Epithelial cell of prostate (primary cell): ENCODE measurements around the gene SARDH.

ENCODE experiments used
- DNase-seq: peaks from one replicate; pipeline ENCODE4 v3.0.0-alpha.2; 2011; ENCODE audit warnings: low read depth, low spot score
- H3K27ac ChIP-seq: fragments of 450-650 bp; 2 replicates; pipeline ENCODE4 v1.5.1; 2017; ENCODE audit warnings: mild to moderate bottlenecking

SARDH gene

GRCh38 chr9:133707065-133707762 is 30.9 kb downstream of the SARDH start:
- H3K27ac ChIP-seq = no peak overlapping the region
- no peak for DNase-seq

DNA sequence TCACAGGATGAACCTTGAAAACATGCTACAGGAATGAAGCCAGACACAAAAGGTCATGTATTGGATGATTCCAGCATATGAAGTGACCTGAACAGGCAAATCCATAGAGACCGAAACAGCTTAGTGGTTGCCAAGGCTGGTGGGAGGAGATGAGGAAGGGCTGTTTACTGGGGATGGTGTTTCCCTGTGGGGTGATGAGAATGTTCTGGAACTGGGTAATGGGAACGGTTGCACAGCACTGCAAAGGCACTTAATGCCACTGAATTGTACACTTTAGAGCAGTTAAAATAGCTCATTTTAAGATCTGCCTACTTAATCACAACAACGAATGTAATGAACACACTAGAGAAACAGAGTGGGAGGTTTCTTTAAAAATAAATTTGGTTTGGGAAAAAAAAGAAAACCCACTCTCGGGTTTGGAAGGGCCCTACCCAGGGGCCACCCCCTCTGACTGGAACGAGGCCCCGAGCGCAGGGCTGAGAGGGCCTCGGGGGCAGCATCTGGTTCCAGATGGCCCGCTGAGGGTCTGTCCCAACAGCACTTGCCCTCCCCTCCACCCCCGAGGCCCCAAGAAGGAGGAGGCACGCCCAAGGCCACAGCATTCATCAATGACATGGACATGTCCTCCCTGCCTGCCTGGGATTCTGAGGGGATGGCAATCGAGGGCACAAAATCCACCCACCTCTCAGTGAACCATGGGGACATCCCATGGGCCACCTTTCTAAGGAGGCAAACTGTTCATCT is 31.7 kb downstream of the SARDH start:
- no peak overlapping the region for H3K27ac ChIP-seq
- no peak for DNase-seq

DNA sequence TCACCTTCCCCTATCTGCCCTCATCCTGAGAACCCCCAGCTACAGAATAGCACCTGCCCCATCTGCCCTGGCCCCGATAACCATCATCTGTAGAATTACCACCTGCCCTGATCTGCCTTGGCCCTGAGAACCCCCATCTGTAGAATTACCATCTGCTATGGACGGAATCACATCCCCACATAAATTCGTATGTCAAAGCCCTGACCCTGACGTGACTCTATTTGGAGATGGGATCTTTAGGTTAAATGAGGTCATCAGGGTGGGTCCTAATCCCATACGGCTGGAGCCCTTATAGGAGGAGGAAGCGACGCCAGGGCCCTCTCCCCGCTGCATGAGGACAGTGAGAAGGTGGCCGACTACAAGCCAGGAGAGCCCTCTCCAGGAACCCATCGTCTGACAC is 32.6 kb downstream of the SARDH start:
- no peak for DNase-seq
- no peak overlapping the region for H3K27ac ChIP-seq

DNA sequence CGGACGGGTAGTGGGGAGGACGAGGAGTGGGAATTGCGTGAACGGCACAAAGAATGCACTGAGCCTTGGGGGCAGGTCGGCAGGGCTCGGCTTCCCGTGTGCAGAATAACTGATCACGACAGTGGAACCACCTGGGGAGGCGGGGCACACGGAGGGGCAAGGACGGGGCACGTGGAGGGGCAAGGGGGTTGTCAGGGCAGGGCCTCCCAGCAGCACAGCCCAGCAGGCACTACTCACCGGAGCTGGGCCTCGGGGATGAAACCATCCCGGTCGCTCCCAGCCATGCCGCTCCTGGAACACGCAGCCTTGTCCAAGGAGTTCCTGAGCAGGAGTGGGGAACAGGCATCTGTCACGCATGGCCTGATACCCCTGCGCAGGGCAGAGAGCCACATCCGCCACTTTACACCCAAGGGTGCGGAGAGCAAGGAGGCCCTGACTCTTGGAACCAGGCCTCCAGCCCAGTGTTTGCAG is 33.4 kb downstream of the SARDH start:
- DNase-seq = no peak

DNA sequence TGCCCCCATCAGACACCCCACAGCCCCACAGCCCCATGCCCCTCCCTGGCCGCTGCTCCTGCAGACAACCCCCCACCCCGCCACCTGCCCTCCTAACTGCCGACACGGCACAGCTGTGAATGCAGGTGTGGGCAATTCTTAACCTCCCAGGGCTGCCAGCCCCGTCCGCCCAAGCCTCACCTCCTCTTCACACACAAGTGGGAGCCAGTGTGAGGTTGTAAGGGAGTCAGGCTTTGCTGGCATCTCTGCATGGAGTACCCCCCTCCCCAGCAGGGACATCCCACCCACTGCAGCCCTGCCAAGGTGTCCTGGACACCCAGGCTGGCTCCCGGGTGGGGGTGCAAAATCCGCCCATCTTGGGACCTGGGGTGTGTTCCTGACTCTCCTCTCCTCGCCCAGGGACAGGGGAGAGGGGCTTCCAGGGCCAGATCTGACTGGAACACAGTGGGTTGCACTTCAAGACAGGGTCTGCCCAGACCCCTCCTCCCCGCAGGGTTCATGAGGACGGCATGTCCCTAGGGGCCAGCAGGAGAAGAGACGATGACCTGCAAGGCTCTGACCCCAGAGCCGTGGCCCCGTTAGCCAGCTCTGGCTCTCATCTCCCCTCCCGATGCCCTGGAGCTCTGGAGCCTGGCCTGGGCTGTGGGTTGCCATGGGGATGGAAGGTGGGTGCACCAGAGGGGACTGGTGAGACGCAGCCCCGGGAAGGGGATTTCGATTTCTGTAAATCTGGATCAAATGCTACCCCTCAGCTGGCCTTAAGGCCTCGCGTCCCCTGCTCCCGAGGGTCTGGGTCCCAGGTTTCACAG is 34.4 kb downstream of the SARDH start:
- H3K27ac ChIP-seq = no peak overlapping the region
- DNase-seq = no peak

More for the DNA sequence above, 33.4 kb downstream of the SARDH start:
- no peak overlapping the region for H3K27ac ChIP-seq

DNA sequence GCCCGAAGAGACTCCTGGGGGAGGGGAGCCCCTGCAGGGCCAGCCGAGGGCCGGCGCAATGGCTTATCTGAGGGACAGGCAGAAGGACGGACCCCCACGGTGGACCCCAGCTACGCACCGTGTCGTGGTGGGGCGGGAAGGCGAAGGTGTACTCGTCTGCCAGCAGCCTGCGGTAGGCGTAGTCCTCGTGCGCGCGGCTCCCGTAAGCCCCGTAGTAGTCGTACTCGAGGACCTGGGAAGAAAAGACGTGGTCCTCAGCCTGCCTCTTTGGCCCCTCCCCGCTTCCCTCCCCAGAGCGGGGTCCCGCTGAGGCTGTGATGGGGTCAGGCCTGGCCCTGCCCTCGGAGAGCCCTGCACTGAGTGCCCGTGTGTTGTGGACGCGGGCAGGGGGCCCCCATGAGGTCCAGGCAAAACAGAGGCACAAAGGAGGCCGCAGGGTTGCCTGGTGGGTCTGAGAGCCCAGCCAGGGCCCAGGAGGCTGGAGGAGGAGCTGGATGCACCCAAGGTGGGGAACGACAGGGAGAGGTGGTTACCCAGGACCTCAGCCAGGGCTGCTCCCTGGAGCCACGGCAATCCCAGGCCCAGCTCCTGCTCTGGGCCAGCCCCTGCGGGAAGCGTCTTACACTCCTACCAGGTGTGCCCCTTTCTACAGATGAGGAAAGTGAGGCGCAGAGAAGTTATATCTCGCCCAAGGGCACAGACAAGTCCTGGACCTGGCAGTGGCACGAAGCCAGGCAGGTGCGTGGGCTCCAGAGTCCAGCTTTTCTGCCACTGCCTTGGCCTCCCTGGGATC is 35.2 kb downstream of the SARDH start:
- no peak for DNase-seq
- H3K27ac ChIP-seq = no peak overlapping the region

DNA sequence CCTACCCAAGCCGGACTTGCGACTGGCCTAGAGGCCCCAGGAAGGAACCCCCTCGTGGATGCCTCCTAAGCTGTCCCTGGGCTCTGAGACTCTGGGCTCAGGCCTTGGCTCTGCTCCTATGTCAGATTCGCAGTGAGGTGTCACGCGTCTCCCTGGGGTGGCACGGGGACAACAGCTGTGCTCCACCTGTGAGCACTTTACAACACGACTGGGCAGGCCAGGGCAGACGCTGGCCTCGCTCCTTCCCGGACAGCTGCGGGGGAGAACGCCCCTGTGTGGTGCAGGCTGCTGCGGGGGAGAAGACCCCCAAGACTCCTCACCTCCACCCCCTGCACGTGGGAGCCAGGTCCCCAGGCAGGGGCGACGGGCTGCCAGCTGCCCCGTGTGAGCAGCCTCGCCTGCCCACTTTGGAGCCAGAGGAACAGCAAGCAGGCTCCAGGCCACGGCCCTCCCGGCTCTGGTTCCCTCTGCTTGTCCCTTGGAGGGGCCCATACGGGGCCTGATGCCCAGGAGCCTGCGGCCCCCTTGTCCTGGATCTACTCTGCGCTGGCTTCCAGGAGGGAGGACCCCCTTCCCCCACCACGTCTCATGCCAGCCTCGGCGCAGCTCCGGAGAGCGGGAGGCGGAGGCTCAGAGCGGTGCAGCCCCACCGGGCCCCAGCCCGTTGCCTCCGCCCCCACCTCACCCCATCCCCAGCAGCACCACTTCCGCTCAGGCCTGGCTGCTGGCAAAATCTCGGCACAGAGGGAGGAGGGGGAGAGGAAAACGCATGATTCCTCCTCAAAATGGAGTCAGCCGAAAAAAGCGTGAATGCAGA is 36.0 kb downstream of the SARDH start:
- no peak for DNase-seq
- no peak overlapping the region for H3K27ac ChIP-seq

- H3K27ac ChIP-seq = no peak overlapping the region
- DNase-seq = no peak
These were observed 36.7 kb downstream of the SARDH start for GRCh38 chr9:133701321-133701980.

DNA sequence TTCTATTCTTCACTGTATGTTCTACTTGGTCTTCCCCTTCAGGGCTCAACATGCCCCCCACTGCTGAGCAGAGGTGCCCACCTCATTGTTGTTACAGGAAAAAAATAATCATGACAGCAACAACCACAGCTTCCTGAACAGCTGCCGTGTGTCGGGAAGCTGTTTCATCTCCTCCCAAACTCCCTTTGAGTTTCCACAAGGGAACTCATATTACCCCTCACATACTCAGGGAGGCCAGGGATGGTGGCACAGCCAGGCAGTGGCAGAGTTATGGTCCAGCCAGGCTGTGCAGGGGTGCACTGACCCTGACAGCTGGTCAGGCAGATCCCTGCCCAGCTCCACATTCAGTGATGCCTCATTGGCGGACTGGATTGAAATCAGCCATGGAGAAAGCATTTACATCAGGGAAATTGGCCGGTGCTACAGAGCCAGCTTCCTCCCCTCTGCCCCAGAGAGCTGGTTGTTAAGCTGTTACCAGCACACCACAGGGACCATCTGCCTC is 37.3 kb downstream of the SARDH start:
- H3K27ac ChIP-seq = no peak overlapping the region
- no peak for DNase-seq

DNA sequence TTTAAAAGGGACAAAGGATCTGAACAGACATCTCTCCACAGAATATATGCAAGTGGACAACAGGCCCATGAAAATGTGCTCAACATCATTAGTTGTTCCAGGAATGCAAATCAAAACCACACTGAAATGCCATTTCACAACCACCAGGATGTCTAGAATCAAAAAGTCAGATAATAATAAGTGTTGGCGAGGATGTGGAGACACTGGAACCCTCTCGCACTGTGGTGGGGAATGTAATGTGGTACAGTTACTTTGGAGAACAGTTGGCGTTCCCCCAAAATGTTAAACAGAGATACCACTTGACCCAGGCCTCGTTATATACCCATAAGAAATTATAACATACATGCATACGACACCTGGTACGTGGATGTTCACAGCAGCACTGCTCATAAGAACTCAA is 38.6 kb downstream of the SARDH start:
- no peak overlapping the region for H3K27ac ChIP-seq
- DNase-seq = no peak

- no peak for DNase-seq
- H3K27ac ChIP-seq = no peak overlapping the region
These were observed 42.1 kb downstream of the SARDH start for GRCh38 chr9:133696071-133696472.

- no peak overlapping the region for H3K27ac ChIP-seq
- DNase-seq = no peak
These were observed 43.5 kb downstream of the SARDH start for GRCh38 chr9:133694686-133695085.

- no peak overlapping the region for H3K27ac ChIP-seq
- DNase-seq = no peak
These were observed 44.2 kb downstream of the SARDH start for GRCh38 chr9:133693703-133694529.

DNA sequence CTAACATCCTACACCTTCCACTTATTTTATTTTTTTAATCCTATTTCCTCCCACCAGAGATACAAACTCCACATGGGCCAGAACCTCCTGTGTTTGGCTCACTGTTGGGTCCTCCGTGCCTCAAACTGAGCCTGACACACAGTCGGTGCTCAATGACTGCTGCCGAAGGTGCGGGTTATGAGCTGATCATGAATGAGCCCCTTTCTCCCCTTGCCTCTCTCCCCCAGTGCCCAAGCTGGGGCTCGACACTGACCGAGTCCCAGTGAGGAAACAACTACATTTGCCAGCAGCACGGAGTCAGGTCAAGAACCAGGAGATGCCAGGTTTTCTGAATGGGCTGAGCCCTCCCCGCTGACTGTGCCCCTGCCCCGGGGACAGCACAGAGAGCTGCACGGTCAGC is 45.0 kb downstream of the SARDH start:
- H3K27ac ChIP-seq = no peak overlapping the region
- DNase-seq = no peak

- no peak overlapping the region for H3K27ac ChIP-seq
- DNase-seq = no peak
These were observed 45.7 kb downstream of the SARDH start for GRCh38 chr9:133692364-133692985.

DNA sequence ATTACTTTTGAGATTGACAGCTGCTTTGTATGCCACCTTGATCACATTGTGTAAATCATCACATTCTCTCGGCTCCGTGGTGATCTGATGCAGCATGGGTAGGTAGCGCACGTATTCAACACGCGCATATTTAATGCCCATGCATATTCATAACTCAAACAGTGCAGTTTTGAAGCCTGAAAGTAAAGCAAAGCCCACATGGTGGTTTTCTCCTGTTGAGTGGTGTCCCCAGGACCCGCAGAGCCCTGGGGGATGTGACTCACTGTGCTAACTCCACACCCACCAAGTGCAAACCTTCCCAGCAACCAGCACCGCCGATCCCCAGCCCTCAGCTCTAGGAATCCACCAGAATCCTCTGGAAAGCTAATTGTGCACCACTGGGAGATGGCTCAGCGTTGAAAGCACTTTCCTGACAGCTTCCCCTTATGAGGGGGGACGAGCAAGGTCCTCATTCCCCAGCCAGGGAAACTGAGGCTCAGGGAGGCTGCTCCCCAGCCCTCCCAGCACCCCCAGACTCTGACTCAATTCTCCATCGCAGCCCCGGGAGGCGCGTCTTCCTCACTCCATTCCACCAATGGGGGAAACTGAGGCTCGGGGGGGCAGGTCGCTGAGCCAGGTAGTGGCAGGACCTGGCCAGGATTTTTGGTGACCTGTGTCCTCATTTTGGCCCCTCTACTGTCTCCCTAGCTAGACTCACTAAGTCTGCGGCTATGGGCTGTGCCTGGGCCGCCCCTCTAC is 46.4 kb downstream of the SARDH start:
- no peak overlapping the region for H3K27ac ChIP-seq
- DNase-seq = no peak

DNA sequence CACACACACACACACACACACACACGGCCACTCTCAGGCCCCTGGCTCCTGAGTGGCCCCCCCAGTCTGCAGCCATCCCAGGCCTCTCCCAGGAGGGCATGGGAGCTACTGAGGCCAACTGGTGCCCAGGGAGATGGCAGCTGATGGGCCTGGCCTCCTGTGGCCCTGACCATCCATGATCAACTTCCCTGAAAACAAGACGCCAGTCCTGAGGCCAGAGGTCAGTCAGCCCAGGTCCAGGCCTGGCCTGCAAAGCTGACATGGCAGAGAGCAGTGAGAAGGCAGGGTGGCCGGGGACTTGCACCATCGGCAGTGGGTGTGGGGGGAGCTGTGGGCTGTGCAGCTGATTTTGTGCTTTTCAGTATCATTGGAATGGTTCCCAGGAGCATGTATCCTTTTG is 47.0 kb downstream of the SARDH start:
- H3K27ac ChIP-seq = no peak overlapping the region
- no peak for DNase-seq
